Measurements from ENCODE around the gene PTPRK. TPM values are rescaled to one million over a fixed set of nuclear protein-coding genes. Genes with fewer than 3 reads are reported as not detected.

PTPRK gene
- total and polyA plus RNA-seq, 2 of the 8 experiments (the other 6 are each of a cell fraction or from before 2014, with no cell fraction given): 11.4 to 47.3 TPM

- Histone ChIP-seq H3K23me2 (ENCODE audit: low read depth, low read length) (peaks cover 3% of the 10 kb centered on the region), H3K27ac (ENCODE audit: low read depth, low read length) (no peak overlapping the region), H3K9me3 (ENCODE audit: insufficient read depth in 2 of 2, low read depth in 1 of 2, low read length in 1 of 2) (no peaks in the 10 kb centered on the region), H3K79me1 (ENCODE audit: low read depth, low read length) (peaks cover 6% of the 10 kb centered on the region; the same call in 1 of the 2 replicates), H4K91ac (replicated peaks; ENCODE audit: insufficient read length, low read length) (no peak overlapping the region), H2BK15ac (ENCODE audit: low read length) (no peak overlapping the region), H3K14ac (ENCODE audit: insufficient read length) (no peak overlapping the region), H2BK120ac (replicated peaks; ENCODE audit: low read depth, low read length) (no peak overlapping the region), H2BK5ac (ENCODE audit: low read depth, low read length) (no peak overlapping the region), H3K56ac (replicated peaks; ENCODE audit: insufficient read length, low read depth, low read length) (no peak overlapping the region), H3K23ac (ENCODE audit: insufficient read length) (no peak overlapping the region), H3K18ac (ENCODE audit: extremely low read depth, low read length) (no peak overlapping the region), H2BK12ac (ENCODE audit: low read depth, low read length) (no peak overlapping the region), H3K4me3 (ENCODE audit: extremely low read depth in 1 of 4, insufficient read depth in 2 of 4, low read depth in 3 of 4, low read length in 4 of 4) (no peak overlapping the region), H2BK20ac (ENCODE audit: low read length) (no peak overlapping the region), H4K8ac (ENCODE audit: extremely low read depth, insufficient read depth, low read length) (no peak overlapping the region), H3K4ac (replicated peaks; ENCODE audit: insufficient read length, low read depth, low read length) (no peak overlapping the region), H4K5ac (ENCODE audit: insufficient read length, low read depth, low read length) (no peak overlapping the region), H2AK5ac (ENCODE audit: low read depth, low read length) (no peak overlapping the region), H3K36me3 (ENCODE audit: control insufficient read depth in 2 of 4, insufficient read depth in 4 of 4, low read length in 3 of 4) (no peaks in the 10 kb centered on the region), H3K79me2 (ENCODE audit: control insufficient read depth in 1 of 2, insufficient read depth in 2 of 2, low read length in 2 of 2) (peaks cover 10 to 99% of the 10 kb centered on the region in 2 experiments; a peak in 3 of 4 replicates), H3K4me2 (ENCODE audit: insufficient read depth in 1 of 2, low read depth in 2 of 2, low read length in 2 of 2) (no peak overlapping the region), H4K20me1 (replicated peaks in 1 of 2; ENCODE audit: control insufficient read depth in 1 of 2, insufficient read depth in 2 of 2, low read length in 2 of 2) (peaks cover 11 to 13% of the 10 kb centered on the region in 2 experiments), H2AFZ (ENCODE audit: low read length) (no peak overlapping the region), H3K4me1 (replicated peaks in 1 of 4; ENCODE audit: control insufficient read depth in 3 of 4, insufficient read depth in 4 of 4, low read length in 3 of 4) (peaks cover 0 to 6% (median 3%) of the 10 kb centered on the region in 4 experiments; a peak in 3 of 7 replicates), H3K27me3 (replicated peaks in 1 of 4; ENCODE audit: control insufficient read depth in 3 of 4, extremely low read depth in 1 of 4, insufficient read depth in 3 of 4, low read length in 3 of 4) (no peaks in the 10 kb centered on the region; a peak in 1 of 7 replicates), H3K9ac (replicated peaks in 1 of 4; ENCODE audit: extremely low read depth in 1 of 4, low read depth in 3 of 4, low read length in 3 of 4) (no peak overlapping the region)
- FAIRE-seq: no peak
- DNase-seq (ENCODE audit: low read depth in 1 of 2, low spot score in 2 of 2): no peak
- CTCF ChIA-PET (ENCODE audit: partially characterized antibody): interaction anchor here (1.1 to 1.6 kb wide), 3 partner anchors 13 to 659 kb away, joined by 3 to 5 read pairs (median 5); no protein-coding TSS in a partner anchor
- WGBS, 2 experiments (ENCODE audit: extremely low coverage in 1 of 2, insufficient coverage in 1 of 2, insufficient read length in 1 of 2, insufficient replicate concordance in 2 of 2, low coverage in 1 of 2, low lambda C conversion rate in 2 of 2, missing lambda C conversion rate in 1 of 2): 86% methylated on average over 3 of the region's 3 CpGs; no CpG with 5 or more reads in 1 of the 2 experiments
- POLR2A ChIA-PET (ENCODE audit: partially characterized antibody): no interaction called here
- TF ChIP-seq POLR2AphosphoS5 (IDR thresholded peaks at IDR 0.05; ENCODE audit: low read depth, low read length) (no peak), SRF (IDR thresholded peaks at IDR 0.05; ENCODE audit: low read depth, low read length) (no peak), BACH1 (IDR thresholded peaks at IDR 0.05; ENCODE audit: low read length) (no peak), SAP30 (IDR thresholded peaks at IDR 0.05; ENCODE audit: insufficient read depth, insufficient replicate concordance, low read length) (no peak)
Observed at GRCh38 chr6:128513878-128514277, 6.5 kb downstream of the PTPRK start.
